Measurements from ENCODE around the gene CLCN7. TPM values are rescaled to one million over a fixed set of nuclear protein-coding genes. Genes with fewer than 3 reads are reported as not detected.
A peak's percentile ranks its signal among the peaks of the same experiment; 100 is the strongest.

Gene CLCN7
- total and polyA plus RNA-seq, 2 of the 8 experiments (the other 6 are each of a cell fraction or from before 2014, with no cell fraction given) = 38.6 to 81.5 TPM

DNA sequence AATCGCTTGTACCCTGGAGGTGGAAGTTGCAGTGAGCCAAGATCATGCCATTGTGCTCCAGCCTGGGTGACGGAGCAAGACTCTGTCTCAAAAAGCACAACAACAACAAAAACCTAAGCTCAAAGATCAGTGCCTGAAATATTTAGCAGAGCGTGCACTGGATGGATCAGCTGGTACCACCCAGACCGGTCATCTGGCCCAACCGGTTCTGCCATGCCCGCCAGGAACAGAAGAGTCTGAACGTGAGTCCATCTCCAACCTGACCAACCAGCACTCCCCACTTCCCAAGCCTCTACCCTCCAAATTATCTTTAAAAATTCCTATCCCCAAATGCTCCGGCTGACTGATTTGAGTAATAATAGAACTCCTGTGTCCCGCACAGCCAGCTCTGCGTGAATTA lies 52.8 kb downstream of the CLCN7 start:
- no peak for FAIRE-seq
- Histone ChIP-seq H3K4ac (replicated peaks; ENCODE audit: insufficient read length, low read depth, low read length) (no peak overlapping the region), H4K8ac (ENCODE audit: extremely low read depth, insufficient read depth, low read length) (no peak overlapping the region), H4K91ac (replicated peaks; ENCODE audit: insufficient read length, low read length) (no peak overlapping the region), H2BK20ac (ENCODE audit: low read length) (no peak overlapping the region), H3K36me3 (ENCODE audit: control insufficient read depth in 2 of 4, insufficient read depth in 4 of 4, low read length in 3 of 4) (no peaks in the 10 kb centered on the region; a peak in 1 of 8 replicates), H3K4me3 (ENCODE audit: extremely low read depth in 1 of 4, insufficient read depth in 2 of 4, low read depth in 3 of 4, low read length in 4 of 4) (no peak overlapping the region), H3K79me1 (ENCODE audit: low read depth, low read length) (peaks cover 5% of the 10 kb centered on the region; the same call in 1 of the 2 replicates), H3K27ac (ENCODE audit: low read depth, low read length) (no peak overlapping the region), H3K9ac (replicated peaks in 1 of 4; ENCODE audit: extremely low read depth in 1 of 4, low read depth in 3 of 4, low read length in 3 of 4) (no peak overlapping the region), H4K20me1 (replicated peaks in 1 of 2; ENCODE audit: control insufficient read depth in 1 of 2, insufficient read depth in 2 of 2, low read length in 2 of 2) (peaks cover 0 to 7% of the 10 kb centered on the region in 2 experiments), H3K4me2 (ENCODE audit: insufficient read depth in 1 of 2, low read depth in 2 of 2, low read length in 2 of 2) (no peak overlapping the region; a peak in 1 of 4 replicates), H2AK5ac (ENCODE audit: low read depth, low read length) (no peak overlapping the region), H3K4me1 (replicated peaks in 1 of 4; ENCODE audit: control insufficient read depth in 3 of 4, insufficient read depth in 4 of 4, low read length in 3 of 4) (peaks cover 0 to 4% (median 3%) of the 10 kb centered on the region in 4 experiments; a peak in 5 of 7 replicates), H3K23me2 (ENCODE audit: low read depth, low read length) (peaks cover 8% of the 10 kb centered on the region), H2BK12ac (ENCODE audit: low read depth, low read length) (peak overlapping the region; percentile 75; the same call in 1 of the 2 replicates), H3K18ac (ENCODE audit: extremely low read depth, low read length) (no peak overlapping the region), H3K14ac (ENCODE audit: insufficient read length) (no peak overlapping the region), H3K27me3 (replicated peaks in 1 of 4; ENCODE audit: control insufficient read depth in 3 of 4, extremely low read depth in 1 of 4, insufficient read depth in 3 of 4, low read length in 3 of 4) (no peaks in the 10 kb centered on the region), H2BK120ac (replicated peaks; ENCODE audit: low read depth, low read length) (no peak overlapping the region), H3K23ac (ENCODE audit: insufficient read length) (no peak overlapping the region), H2BK5ac (ENCODE audit: low read depth, low read length) (no peak overlapping the region), H2AFZ (ENCODE audit: low read length) (no peak overlapping the region), H3K56ac (replicated peaks; ENCODE audit: insufficient read length, low read depth, low read length) (no peak overlapping the region), H3K79me2 (ENCODE audit: control insufficient read depth in 1 of 2, insufficient read depth in 2 of 2, low read length in 2 of 2) (peaks cover 5 to 21% of the 10 kb centered on the region in 2 experiments), H2BK15ac (ENCODE audit: low read length) (0 out of 2 replicates have a peak overlapping the region, but pooled peaks have one; percentile 88), H4K5ac (ENCODE audit: insufficient read length, low read depth, low read length) (no peak overlapping the region), H3K9me3 (ENCODE audit: insufficient read depth in 2 of 2, low read depth in 1 of 2, low read length in 1 of 2) (no peaks in the 10 kb centered on the region)
- no peak for TF ChIP-seq POU5F1 (IDR thresholded peaks at IDR 0.05; ENCODE audit: low read depth, low read length)
- POLR2A ChIA-PET (ENCODE audit: partially characterized antibody) = interaction anchor here (0.6 to 4.0 kb wide), 5 partner anchors 8 to 16 kb away, joined by 3 to 18 read pairs (median 10); partner anchors contain the start of gene PERCC1
- no peak for DNase-seq (ENCODE audit: low read depth in 1 of 2, low spot score in 2 of 2)
- CTCF ChIA-PET (ENCODE audit: partially characterized antibody) = interaction anchor here (1.2 kb wide), 1 partner anchor 58 kb away, joined by 3 read pairs; no protein-coding TSS in a partner anchor
- WGBS, 2 experiments (ENCODE audit: extremely low coverage in 1 of 2, insufficient coverage in 1 of 2, insufficient read length in 1 of 2, insufficient replicate concordance in 2 of 2, low coverage in 1 of 2, low lambda C conversion rate in 2 of 2, missing lambda C conversion rate in 1 of 2) = 86% methylated on average over 10 of the region's 10 CpGs; no CpG with 5 or more reads in 1 of the 2 experiments
